IMR-90 (cell line): Measurements from ENCODE around the gene SLX4IP. TPM values are rescaled to one million over a fixed set of nuclear protein-coding genes. Genes with fewer than 3 reads are reported as not detected.

Experiments
- ATAC-seq: fragments of 200-7000 bp; cut with Tn5 transposase; 2 replicates; pipeline ENCODE4 v1.9.1; 2020; ENCODE audit warnings: low read depth, mild to moderate bottlenecking, moderate library complexity
- BruUV-seq: library from RNA; stranded (reverse); fragments of 400-500 nt; replicated peaks from 2 replicates; lab custom pipeline; 2021; lab: Mats Ljungman, UMichigan
- CTCF ChIA-PET: fragments of 300-600 bp; formaldehyde crosslinking; extraction: SDS; loops from one replicate; lab custom pipeline; 2021; ENCODE audit warnings: antibody characterized with exemption; lab: Yijun Ruan, JAX
- POLR2A ChIA-PET: fragments of 300-600 bp; sonication (Branson Sonifier 250); formaldehyde crosslinking; loops from one replicate; lab custom pipeline; 2022; ENCODE audit warnings: antibody characterized with exemption; ENCODE audit not compliant: unreplicated experiment; lab: Charles Lee
- DNase-seq: peaks from one replicate; pipeline ENCODE4 v3.0.0; 2013
- H2AFZ ChIP-seq: replicated peaks from 2 replicates; pipeline ENCODE3; 2013; ENCODE audit warnings: low read length, mild to moderate bottlenecking; ENCODE audit not compliant: poor library complexity
- H2AK5ac ChIP-seq: 2 replicates; pipeline ENCODE4 v1.6.1; 2013; ENCODE audit warnings: low read depth, low read length, inconsistent platforms
- H2AK9ac ChIP-seq: replicated peaks from 2 replicates; pipeline ENCODE3; 2013; ENCODE audit warnings: mild to moderate bottlenecking, low read depth, low read length, moderate library complexity; ENCODE audit not compliant: poor library complexity
- H2BK120ac ChIP-seq: 2 replicates; pipeline ENCODE4 v1.6.1; 2013; ENCODE audit warnings: low read depth, low read length, inconsistent platforms
- H2BK15ac ChIP-seq: 3 replicates; pipeline ENCODE4 v1.6.1; 2013; ENCODE audit warnings: low read depth, low read length, inconsistent platforms
- H2BK20ac ChIP-seq: 2 replicates; pipeline ENCODE4 v1.6.1; 2013; ENCODE audit warnings: low read depth, mild to moderate bottlenecking, inconsistent platforms, low read length, moderate library complexity
- H2BK5ac ChIP-seq: 2 replicates; pipeline ENCODE4 v1.6.1; 2013; ENCODE audit warnings: mild to moderate bottlenecking, low read depth, low read length, inconsistent platforms; ENCODE audit not compliant: poor library complexity, severe bottlenecking
- H3K14ac ChIP-seq: replicated peaks from 2 replicates; pipeline ENCODE4 v1.6.1; 2013; ENCODE audit warnings: low read depth, low read length, inconsistent platforms
- H3K18ac ChIP-seq: 2 replicates; pipeline ENCODE4 v1.6.1; 2013; ENCODE audit warnings: low read depth, low read length, control low read depth
- H3K23ac ChIP-seq: 2 replicates; pipeline ENCODE4 v1.6.1; 2013; ENCODE audit warnings: low read depth, low read length, inconsistent platforms
- H3K27ac ChIP-seq: 2 replicates; pipeline ENCODE4 v1.5.1; 2013; ENCODE audit warnings: mild to moderate bottlenecking, control low read depth, low read length; ENCODE audit not compliant: insufficient read depth
- H3K27me3 ChIP-seq: 2 replicates; pipeline ENCODE4 v1.6.1; 2013; ENCODE audit warnings: low read length; ENCODE audit not compliant: control insufficient read depth, insufficient read depth
- H3K36me3 ChIP-seq: 2 replicates; pipeline ENCODE4 v1.6.1; 2013; ENCODE audit warnings: low read length, mixed read lengths; ENCODE audit not compliant: control insufficient read depth, insufficient read depth
- H3K4ac ChIP-seq: 2 replicates; pipeline ENCODE4 v1.6.1; 2013; ENCODE audit warnings: low read depth, low read length, inconsistent platforms
- H3K4me1 ChIP-seq: 2 replicates; pipeline ENCODE4 v1.6.1; 2013; ENCODE audit warnings: low read length, mixed read lengths; ENCODE audit not compliant: control insufficient read depth, insufficient read depth
- H3K4me2 ChIP-seq: 2 replicates; pipeline ENCODE4 v1.6.1; 2013; ENCODE audit warnings: low read depth, mild to moderate bottlenecking, control low read depth, low read length, moderate library complexity
- H3K4me3 ChIP-seq: 2 replicates; pipeline ENCODE4 v1.5.1; 2013; ENCODE audit warnings: low read depth, mild to moderate bottlenecking, control low read depth, low read length, moderate library complexity; ENCODE audit not compliant: insufficient read depth
- H3K56ac ChIP-seq: 2 replicates; pipeline ENCODE4 v1.6.1; 2013; ENCODE audit warnings: low read length, inconsistent platforms; ENCODE audit not compliant: insufficient read depth; ENCODE audit errors: extremely low read depth
- H3K79me1 ChIP-seq, 2 experiments: 2 replicates each; pipeline ENCODE4 v1.6.1; 2013; ENCODE audit warnings: low read length in 2 of 2, inconsistent platforms in 1 of 2, low read depth in 1 of 2
- H3K9ac ChIP-seq: 2 replicates; pipeline ENCODE4 v1.6.1; 2013; ENCODE audit warnings: low read depth, low read length, control low read depth
- H3K9me1 ChIP-seq: 2 replicates; pipeline ENCODE4 v1.6.1; 2013; ENCODE audit warnings: low read length, inconsistent platforms; ENCODE audit not compliant: insufficient read depth
- H3K9me3 ChIP-seq: 2 replicates; pipeline ENCODE4 v1.6.1; 2013; ENCODE audit warnings: low read length; ENCODE audit not compliant: control insufficient read depth, insufficient read depth
- H4K20me1 ChIP-seq: 2 replicates; pipeline ENCODE4 v1.6.1; 2013; ENCODE audit warnings: low read length, inconsistent platforms; ENCODE audit not compliant: insufficient read depth
- H4K5ac ChIP-seq: 2 replicates; pipeline ENCODE4 v1.6.1; 2013; ENCODE audit warnings: mild to moderate bottlenecking, low read depth, low read length, control low read depth
- H4K8ac ChIP-seq, 2 experiments: 2 replicates each; pipeline ENCODE4 v1.6.1; 2013; ENCODE audit warnings: low read depth in 2 of 2, low read length in 2 of 2, control low read depth in 1 of 2, inconsistent platforms in 1 of 2
- H4K91ac ChIP-seq: 2 replicates; pipeline ENCODE4 v1.6.1; 2013; ENCODE audit warnings: low read depth, low read length, inconsistent platforms; ENCODE audit not compliant: insufficient read depth
- BHLHE40 ChIP-seq: fragments of 150-350 bp; IDR thresholded peaks from 2 replicates; pipeline ENCODE4 v1.6.1; 2016; ENCODE audit warnings: mild to moderate bottlenecking, low read depth, low read length
- CEBPB ChIP-seq: IDR thresholded peaks from 2 replicates; pipeline ENCODE4 v1.6.1; 2012; ENCODE audit warnings: low read depth, low read length, improper control_type of control experiment
- CHD1 ChIP-seq: IDR thresholded peaks from 2 replicates; pipeline ENCODE4 v1.6.1; 2012; ENCODE audit warnings: low read depth, low read length, improper control_type of control experiment
- ELK1 ChIP-seq: fragments of 150-350 bp; IDR thresholded peaks from 2 replicates; pipeline ENCODE4 v1.6.1; 2016; ENCODE audit warnings: low read depth, mild to moderate bottlenecking, low read length, moderate library complexity, borderline replicate concordance
- FOS ChIP-seq: fragments of 150-350 bp; IDR thresholded peaks from 2 replicates; pipeline ENCODE4 v1.6.1; 2016; ENCODE audit warnings: low read depth, low read length
- MAFK ChIP-seq: IDR thresholded peaks from 2 replicates; pipeline ENCODE4 v1.6.1; 2012; ENCODE audit warnings: low read depth, low read length, improper control_type of control experiment
- MAZ ChIP-seq: IDR thresholded peaks from 2 replicates; pipeline ENCODE4 v1.6.1; 2012; ENCODE audit warnings: low read depth, mild to moderate bottlenecking, low read length, improper control_type of control experiment, moderate library complexity, borderline replicate concordance
- MXI1 ChIP-seq: IDR thresholded peaks from 2 replicates; pipeline ENCODE4 v1.6.1; 2012; ENCODE audit warnings: low read depth, mild to moderate bottlenecking, low read length, moderate library complexity, borderline replicate concordance
- NFE2L2 ChIP-seq: fragments of 150-350 bp; IDR thresholded peaks from 2 replicates; pipeline ENCODE4 v1.6.1; 2016; ENCODE audit warnings: low read depth, mild to moderate bottlenecking, low read length
- RAD21 ChIP-seq: IDR thresholded peaks from 2 replicates; pipeline ENCODE4 v1.6.1; 2012; ENCODE audit warnings: low read length, improper control_type of control experiment
- RCOR1 ChIP-seq: IDR thresholded peaks from 2 replicates; pipeline ENCODE4 v1.6.1; 2012; ENCODE audit warnings: mild to moderate bottlenecking, low read length, improper control_type of control experiment; ENCODE audit not compliant: insufficient replicate concordance
- RFX5 ChIP-seq: IDR thresholded peaks from 2 replicates; pipeline ENCODE4 v1.8.0; 2012; ENCODE audit warnings: low read depth, mild to moderate bottlenecking, low read length, moderate library complexity
- SMC3 ChIP-seq: fragments of 150-350 bp; IDR thresholded peaks from 2 replicates; pipeline ENCODE4 v1.6.1; 2016; ENCODE audit warnings: low read depth, mild to moderate bottlenecking, antibody characterized with exemption, low read length, moderate library complexity
- WGBS, 2 experiments: methylation state at CpG; one replicate each; pipeline versions ENCODE4 v1.1.5 to v1.1.7; 2013; ENCODE audit warnings: missing lambda C conversion rate in 2 of 2; ENCODE audit not compliant: insufficient read length in 1 of 2; ENCODE audit errors: extremely low coverage in 2 of 2; 5-methylcytosine and 5-hydroxymethylcytosine counted together
- dilution Hi-C: fragments of 300-500 bp; cut with HindIII; formaldehyde crosslinking; loops from one replicate; pipeline ENCODE4 v1.14.3; 2018; ENCODE audit warnings: low sequenced_read_pairs; ENCODE audit not compliant: unreplicated experiment
- in situ Hi-C: fragments of 300-500 bp; cut with MboI; formaldehyde crosslinking; loops from 3 replicates; pipeline ENCODE4 v1.14.3; 2019; ENCODE audit warnings: low sequenced_read_pairs, inconsistent platforms, mixed read lengths
- intact Hi-C: fragments of 100-400 bp; cut with micrococcal nuclease; formaldehyde crosslinking; loops from 2 replicates; pipeline ENCODE4 v1.10.0; 2022
- polyA plus RNA-seq, 3 experiments: library from polyadenylated mRNA; depleted of rRNA; stranded (reverse); fragments of >200 nt; gene quantifications; 2 replicates each; pipeline ENCODE4 v1.2.3, GENCODE V29; 2012; ENCODE audit warnings: low replicate concordance in 1 of 3
- total RNA-seq: library from RNA; depleted of rRNA; stranded (reverse); fragments of >200 nt; gene quantifications from 2 replicates; pipeline ENCODE4 v1.2.3, GENCODE V29; 2012

Gene SLX4IP
- total and polyA plus RNA-seq, 2 of the 4 experiments (the other 2 are of a cell fraction) = 1.3 to 5.9 TPM

- peak overlapping the region; percentile 49; the same call in 1 of the 2 replicates for H2BK120ac ChIP-seq
- peaks cover 8% of the 10 kb centered on the region for H4K20me1 ChIP-seq
- no peak overlapping the region; the same call in 2 of the 3 replicates for H2BK15ac ChIP-seq
- dilution Hi-C loops = no loop called here
- intact Hi-C loops = loop anchor here (5.0 kb wide), 1 partner anchor 181 kb away; no protein-coding TSS in a partner anchor
- no peak overlapping the region for H2AFZ ChIP-seq
- no peak overlapping the region for H3K9ac ChIP-seq
- DNase-seq = no peak
- H2BK5ac ChIP-seq = no peak overlapping the region
- no TSS peak for BruUV-seq
- H3K9me3 ChIP-seq = no peaks in the 10 kb centered on the region
- WGBS, 2 experiments = 92% methylated on average over 9 of the region's 11 CpGs; no CpG with 5 or more reads in 1 of the 2 experiments
- no peak overlapping the region for H3K4me2 ChIP-seq
- H3K27ac ChIP-seq = no peak overlapping the region
- no peak for ATAC-seq
- no peak overlapping the region for H3K4me3 ChIP-seq
- H4K5ac ChIP-seq = no peak overlapping the region
- ChIA-PET CTCF (interaction anchor here (1.0 kb wide), 1 partner anchor 75 kb away, joined by 3 read pairs; no protein-coding TSS in a partner anchor), POLR2A (no interaction called here)
- H3K9me1 ChIP-seq = peaks cover 24% of the 10 kb centered on the region
- peaks cover 14 to 45% of the 10 kb centered on the region in 2 experiments for H3K79me1 ChIP-seq
- H4K91ac ChIP-seq = no peak overlapping the region
- peak overlapping the region; percentile 49; the same call in 1 of the 2 replicates for H3K4ac ChIP-seq
- no peak overlapping the region for H4K8ac ChIP-seq
- H2AK5ac ChIP-seq = peak overlapping the region; percentile 67
- H3K23ac ChIP-seq = 0 out of 2 replicates have a peak overlapping the region, but pooled peaks have one; percentile 24
- peaks cover 31% of the 10 kb centered on the region for H3K4me1 ChIP-seq
- no peak overlapping the region for H2AK9ac ChIP-seq
- no peak overlapping the region for H3K56ac ChIP-seq
- H3K14ac ChIP-seq = peak overlapping the region; percentile 33
- no peak for TF ChIP-seq ELK1
- no peak for TF ChIP-seq SMC3
- no peak for TF ChIP-seq RFX5
- no peak for TF ChIP-seq CEBPB
- no peak for TF ChIP-seq CHD1
- no peak for TF ChIP-seq MAZ
- TF ChIP-seq MXI1 = no peak
- no peak for TF ChIP-seq NFE2L2
- no peak for TF ChIP-seq RCOR1
- TF ChIP-seq FOS = no peak
- TF ChIP-seq MAFK = no peak
- no peak for TF ChIP-seq BHLHE40
- no peak for TF ChIP-seq RAD21
- peaks cover 93% of the 10 kb centered on the region for H3K36me3 ChIP-seq
- H3K18ac ChIP-seq = no peak overlapping the region
- no peaks in the 10 kb centered on the region for H3K27me3 ChIP-seq
- in situ Hi-C loops = loop anchor here (5.0 kb wide), 1 partner anchor 86 kb away; no protein-coding TSS in a partner anchor
- 0 out of 2 replicates have a peak overlapping the region, but pooled peaks have one; percentile 14 for H2BK20ac ChIP-seq
These were observed 212.8 kb downstream of the SLX4IP start for GRCh38 chr20:10647909-10648308.
